Measurements from ENCODE around the gene TBXAS1. TPM values are rescaled to one million over a fixed set of nuclear protein-coding genes. Genes with fewer than 3 reads are reported as not detected.

TBXAS1 gene
- total RNA-seq, 2 donors from 2014 or later: 3.6 to 10.6 TPM

DNA sequence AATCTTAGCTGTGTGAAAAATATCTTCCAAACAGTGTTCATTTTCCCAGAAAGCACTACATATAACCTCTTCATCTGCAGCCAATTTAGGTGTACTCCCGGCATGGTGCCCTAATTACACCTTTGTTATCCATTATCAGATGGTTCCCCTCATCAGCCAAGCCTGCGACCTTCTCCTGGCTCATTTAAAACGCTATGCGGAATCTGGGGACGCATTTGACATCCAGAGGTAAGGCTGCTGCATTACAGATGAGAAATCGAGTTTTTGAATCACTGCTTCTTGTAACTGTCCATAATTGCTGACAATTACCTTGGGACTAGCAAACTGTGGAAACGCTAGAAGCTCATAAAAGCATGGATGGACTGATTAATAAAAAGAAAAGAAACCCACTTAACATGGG lies 124.2 kb downstream of the TBXAS1 start:
- no peaks in the 10 kb centered on the region for H3K27me3 ChIP-seq
- WGBS, 2 donors: 71 to 76% methylated on average over 7 of the region's 7 CpGs
- DNase-seq: no peak
- ATAC-seq: no peak
- intact Hi-C loops (cut with DNase I): no loop called here
- no peaks in the 10 kb centered on the region for H3K36me3 ChIP-seq (replicated peaks in 1 of 2; ENCODE audit: insufficient read depth in 1 of 2, low read depth in 2 of 2)
- H3K27ac ChIP-seq: no peak overlapping the region
- no peaks in the 10 kb centered on the region for H3K9me3 ChIP-seq
- no peak overlapping the region for H3K4me3 ChIP-seq
- peaks cover 6% of the 10 kb centered on the region for H3K4me1 ChIP-seq
- TF ChIP-seq, protein P1, sequence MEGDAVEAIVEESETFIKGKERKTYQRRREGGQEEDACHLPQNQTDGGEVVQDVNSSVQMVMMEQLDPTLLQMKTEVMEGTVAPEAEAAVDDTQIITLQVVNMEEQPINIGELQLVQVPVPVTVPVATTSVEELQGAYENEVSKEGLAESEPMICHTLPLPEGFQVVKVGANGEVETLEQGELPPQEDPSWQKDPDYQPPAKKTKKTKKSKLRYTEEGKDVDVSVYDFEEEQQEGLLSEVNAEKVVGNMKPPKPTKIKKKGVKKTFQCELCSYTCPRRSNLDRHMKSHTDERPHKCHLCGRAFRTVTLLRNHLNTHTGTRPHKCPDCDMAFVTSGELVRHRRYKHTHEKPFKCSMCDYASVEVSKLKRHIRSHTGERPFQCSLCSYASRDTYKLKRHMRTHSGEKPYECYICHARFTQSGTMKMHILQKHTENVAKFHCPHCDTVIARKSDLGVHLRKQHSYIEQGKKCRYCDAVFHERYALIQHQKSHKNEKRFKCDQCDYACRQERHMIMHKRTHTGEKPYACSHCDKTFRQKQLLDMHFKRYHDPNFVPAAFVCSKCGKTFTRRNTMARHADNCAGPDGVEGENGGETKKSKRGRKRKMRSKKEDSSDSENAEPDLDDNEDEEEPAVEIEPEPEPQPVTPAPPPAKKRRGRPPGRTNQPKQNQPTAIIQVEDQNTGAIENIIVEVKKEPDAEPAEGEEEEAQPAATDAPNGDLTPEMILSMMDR (IDR thresholded peaks at IDR 0.05): no peak
- TF ChIP-seq POLR2A (IDR thresholded peaks at IDR 0.05): no peak

DNA sequence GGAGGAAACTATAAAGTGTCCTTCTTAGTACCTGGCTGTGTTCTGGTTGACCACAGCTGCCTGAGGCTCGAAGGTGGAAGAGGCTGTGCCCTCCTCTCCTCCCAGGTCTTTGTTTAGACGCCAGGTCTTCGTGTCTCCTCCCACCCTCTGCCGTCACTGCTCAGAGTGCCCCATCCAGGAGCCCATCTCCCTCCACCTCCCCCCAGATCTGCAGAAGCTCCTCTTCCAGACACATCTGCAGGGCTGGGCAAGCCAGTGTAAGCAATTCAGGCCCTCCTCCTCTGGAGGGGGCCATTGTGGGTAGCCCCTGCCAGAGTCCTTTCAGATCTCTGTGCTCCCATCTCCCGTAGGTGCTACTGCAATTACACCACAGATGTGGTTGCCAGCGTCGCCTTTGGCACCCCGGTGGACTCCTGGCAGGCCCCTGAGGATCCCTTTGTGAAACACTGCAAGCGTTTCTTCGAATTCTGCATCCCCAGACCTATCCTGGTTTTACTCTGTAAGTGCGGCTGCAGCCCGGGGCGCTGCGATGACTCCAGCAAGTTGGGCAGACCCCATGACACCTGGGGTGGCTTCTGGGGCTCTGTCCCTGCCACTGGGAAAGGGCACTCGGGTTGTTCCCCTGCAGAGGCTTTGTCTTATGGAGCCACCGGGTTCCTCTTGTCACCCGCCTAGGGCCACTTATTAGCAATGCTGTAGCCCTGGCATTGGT lies 126.2 kb downstream of the TBXAS1 start:
- 92 to 94% methylated on average over 15 to 16 of the region's 17 CpGs for WGBS, 2 donors
- H3K4me3 ChIP-seq: no peak overlapping the region
- H3K27me3 ChIP-seq: no peaks in the 10 kb centered on the region
- peaks cover 6% of the 10 kb centered on the region for H3K4me1 ChIP-seq
- intact Hi-C loops (cut with DNase I): no loop called here
- no peak for DNase-seq
- TF ChIP-seq, protein P1 (IDR thresholded peaks at IDR 0.05): no peak
- TF ChIP-seq POLR2A (IDR thresholded peaks at IDR 0.05): no peak
- no peak for ATAC-seq
- no peaks in the 10 kb centered on the region for H3K36me3 ChIP-seq (replicated peaks in 1 of 2; ENCODE audit: insufficient read depth in 1 of 2, low read depth in 2 of 2)
- H3K9me3 ChIP-seq: no peaks in the 10 kb centered on the region
- no peak overlapping the region for H3K27ac ChIP-seq

DNA sequence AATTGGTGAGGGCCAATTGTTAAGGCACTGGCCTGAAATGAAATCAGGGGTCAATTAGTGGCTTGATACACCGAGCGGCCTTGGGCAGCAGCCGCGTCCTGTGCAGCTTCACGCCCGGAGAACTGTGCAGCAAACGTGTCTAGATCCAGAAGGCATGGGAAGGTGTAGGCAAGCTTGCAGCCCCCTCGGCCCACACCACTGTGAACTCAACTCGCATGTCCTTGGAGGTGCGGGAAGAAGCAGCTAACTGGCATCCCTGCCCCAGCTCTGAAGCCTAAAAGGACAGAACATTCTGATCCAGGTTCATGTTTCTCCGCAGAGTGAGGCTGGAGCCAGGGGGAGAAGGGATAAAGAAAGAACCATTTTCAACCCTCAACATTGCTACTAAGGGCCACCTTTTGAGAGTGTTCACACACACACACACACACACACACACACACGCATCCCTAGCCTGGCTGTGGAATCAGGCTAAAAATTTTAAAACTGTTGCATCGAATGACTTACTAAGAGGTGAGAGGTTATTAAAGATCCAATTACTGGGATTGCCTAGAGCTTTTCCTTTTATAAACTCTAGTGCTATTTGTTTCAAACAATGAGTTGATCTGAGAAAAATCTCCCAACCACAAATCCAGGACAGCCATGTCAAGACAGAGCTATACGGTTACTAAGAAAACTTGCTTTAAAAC lies 129.7 kb downstream of the TBXAS1 start:
- TF ChIP-seq, protein P1 (IDR thresholded peaks at IDR 0.05): no peak
- no peak for TF ChIP-seq POLR2A (IDR thresholded peaks at IDR 0.05)
- no peak for ATAC-seq
- WGBS, 2 donors: 89 to 91% methylated on average over 12 to 14 of the region's 14 CpGs
- Histone ChIP-seq H3K36me3 (replicated peaks in 1 of 2; ENCODE audit: insufficient read depth in 1 of 2, low read depth in 2 of 2) (no peaks in the 10 kb centered on the region), H3K27ac (no peak overlapping the region), H3K27me3 (no peaks in the 10 kb centered on the region), H3K4me1 (no peaks in the 10 kb centered on the region), H3K9me3 (no peaks in the 10 kb centered on the region), H3K4me3 (no peak overlapping the region)
- intact Hi-C loops (cut with DNase I): no loop called here
- DNase-seq: no peak

DNA sequence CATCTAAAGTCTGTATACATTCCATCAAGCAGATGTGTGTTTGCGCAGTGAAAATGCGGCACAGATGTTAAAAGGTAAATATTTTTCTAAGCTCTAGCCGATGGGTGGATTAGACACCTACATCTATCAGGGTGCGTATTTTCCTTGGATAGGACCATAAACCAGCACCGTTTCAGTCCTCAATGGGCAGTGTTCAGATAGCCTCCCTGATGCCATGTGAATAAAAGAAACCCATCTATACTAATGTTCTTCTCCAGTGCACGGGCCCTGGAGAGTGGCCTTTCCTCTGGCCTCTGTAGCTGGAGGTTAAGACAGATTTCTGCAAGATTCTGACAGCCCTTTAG lies 130.2 kb downstream of the TBXAS1 start:
- H3K27ac ChIP-seq: no peak overlapping the region
- no peaks in the 10 kb centered on the region for H3K4me1 ChIP-seq
- no peak overlapping the region for H3K4me3 ChIP-seq
- WGBS, 2 donors: 61 to 63% methylated on average over 6 of the region's 6 CpGs
- TF ChIP-seq, protein P1 (IDR thresholded peaks at IDR 0.05): no peak
- TF ChIP-seq POLR2A (IDR thresholded peaks at IDR 0.05): no peak
- no peaks in the 10 kb centered on the region for H3K36me3 ChIP-seq (replicated peaks in 1 of 2; ENCODE audit: insufficient read depth in 1 of 2, low read depth in 2 of 2)
- H3K27me3 ChIP-seq: no peaks in the 10 kb centered on the region
- H3K9me3 ChIP-seq: no peaks in the 10 kb centered on the region
- no peak for DNase-seq
- ATAC-seq: no peak
- intact Hi-C loops (cut with DNase I): no loop called here

DNA sequence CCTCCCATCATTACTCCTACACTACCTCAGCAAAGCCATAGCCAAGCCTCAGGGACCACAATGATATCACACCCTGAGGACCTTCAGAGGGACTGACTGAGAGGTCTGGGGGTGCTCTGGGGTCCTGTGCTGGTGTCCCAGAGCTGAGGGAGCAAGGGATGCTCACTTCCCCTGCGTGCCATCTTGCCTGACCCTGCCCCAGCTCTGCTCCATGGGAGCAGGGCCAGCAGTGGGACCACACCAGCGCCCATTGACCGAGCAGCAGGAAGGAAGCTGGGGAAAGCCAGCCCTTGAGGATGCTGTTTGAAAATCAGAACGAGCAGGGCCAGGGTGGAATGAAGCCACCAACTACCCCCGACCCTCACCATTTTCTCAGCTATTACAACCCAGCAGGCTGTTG lies 130.7 kb downstream of the TBXAS1 start:
- no peak for TF ChIP-seq POLR2A (IDR thresholded peaks at IDR 0.05)
- TF ChIP-seq, protein P1 (IDR thresholded peaks at IDR 0.05): no peak
- H3K9me3 ChIP-seq: no peaks in the 10 kb centered on the region
- intact Hi-C loops (cut with DNase I): no loop called here
- no peaks in the 10 kb centered on the region for H3K27me3 ChIP-seq
- WGBS, 2 donors: 75 to 78% methylated on average over 3 to 5 of the region's 5 CpGs
- DNase-seq (no peak), ATAC-seq (no peak)
- H3K4me3 ChIP-seq: no peak overlapping the region
- no peaks in the 10 kb centered on the region for H3K36me3 ChIP-seq (replicated peaks in 1 of 2; ENCODE audit: insufficient read depth in 1 of 2, low read depth in 2 of 2)
- H3K4me1 ChIP-seq: no peaks in the 10 kb centered on the region
- no peak overlapping the region for H3K27ac ChIP-seq
